GM18498 (cell line): ENCODE measurements around the gene SLC28A3.
"Not testable (repeated sequence)": the region's sequence is repeated elsewhere in the genome, so short reads cannot be mapped to it uniquely, and the experiment has no call there.

Experiments
- ATAC-seq: cut with Tn5 transposase; IDR thresholded peaks from one replicate; pipeline ENCODE4 v1.9.1; 2021; ENCODE audit warnings: mild to moderate bottlenecking, moderate library complexity; ENCODE audit not compliant: unreplicated experiment

Gene SLC28A3, protein sequence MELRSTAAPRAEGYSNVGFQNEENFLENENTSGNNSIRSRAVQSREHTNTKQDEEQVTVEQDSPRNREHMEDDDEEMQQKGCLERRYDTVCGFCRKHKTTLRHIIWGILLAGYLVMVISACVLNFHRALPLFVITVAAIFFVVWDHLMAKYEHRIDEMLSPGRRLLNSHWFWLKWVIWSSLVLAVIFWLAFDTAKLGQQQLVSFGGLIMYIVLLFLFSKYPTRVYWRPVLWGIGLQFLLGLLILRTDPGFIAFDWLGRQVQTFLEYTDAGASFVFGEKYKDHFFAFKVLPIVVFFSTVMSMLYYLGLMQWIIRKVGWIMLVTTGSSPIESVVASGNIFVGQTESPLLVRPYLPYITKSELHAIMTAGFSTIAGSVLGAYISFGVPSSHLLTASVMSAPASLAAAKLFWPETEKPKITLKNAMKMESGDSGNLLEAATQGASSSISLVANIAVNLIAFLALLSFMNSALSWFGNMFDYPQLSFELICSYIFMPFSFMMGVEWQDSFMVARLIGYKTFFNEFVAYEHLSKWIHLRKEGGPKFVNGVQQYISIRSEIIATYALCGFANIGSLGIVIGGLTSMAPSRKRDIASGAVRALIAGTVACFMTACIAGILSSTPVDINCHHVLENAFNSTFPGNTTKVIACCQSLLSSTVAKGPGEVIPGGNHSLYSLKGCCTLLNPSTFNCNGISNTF

DNA sequence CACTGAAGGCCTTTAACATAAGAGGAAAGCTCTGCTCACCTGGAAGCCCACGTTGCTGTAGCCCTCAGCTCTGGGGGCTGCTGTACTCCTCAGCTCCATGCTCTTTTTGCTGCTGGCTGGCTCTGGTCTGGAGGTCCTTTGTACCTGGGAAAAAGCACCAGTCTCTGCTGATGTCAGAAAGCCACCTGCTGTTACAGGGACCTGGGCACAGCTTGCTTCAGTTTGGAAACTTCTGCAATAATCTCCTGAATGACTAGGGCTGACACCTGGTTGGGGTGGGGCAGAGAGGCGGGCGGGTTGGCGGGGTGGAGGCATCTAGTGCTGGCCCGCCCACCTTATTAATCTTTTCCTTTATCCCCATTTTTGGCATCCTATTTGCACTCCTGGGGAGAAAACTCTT, at the start of gene SLC28A3:
Gene SLC28A3, minus strand, starts transcription at position 224 of the 400 bp plus-strand sequence. Its CDS starts 125 bp downstream, at position 99.
- no peak for ATAC-seq

DNA sequence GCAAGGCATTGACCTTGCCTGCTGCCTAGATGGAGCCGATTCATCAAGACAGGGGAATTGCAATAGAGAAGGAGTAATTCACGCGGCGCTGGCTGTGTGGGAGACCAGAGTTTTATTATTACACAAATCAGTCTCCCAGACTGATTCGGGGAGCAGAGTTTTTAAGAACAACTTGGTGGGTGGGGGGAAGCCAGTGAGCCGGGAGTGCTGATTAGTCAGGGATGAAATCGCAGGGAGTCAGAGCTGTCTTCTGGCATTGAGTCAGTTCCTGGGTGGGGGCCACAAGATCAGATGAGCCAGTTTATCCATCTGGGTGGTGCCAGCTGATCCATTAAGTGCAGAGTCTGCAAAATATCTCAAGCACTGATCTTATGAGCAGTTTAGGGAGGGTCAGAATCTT, 49.7 kb upstream of the SLC28A3 start:
- ATAC-seq: not testable (repeated sequence)

DNA sequence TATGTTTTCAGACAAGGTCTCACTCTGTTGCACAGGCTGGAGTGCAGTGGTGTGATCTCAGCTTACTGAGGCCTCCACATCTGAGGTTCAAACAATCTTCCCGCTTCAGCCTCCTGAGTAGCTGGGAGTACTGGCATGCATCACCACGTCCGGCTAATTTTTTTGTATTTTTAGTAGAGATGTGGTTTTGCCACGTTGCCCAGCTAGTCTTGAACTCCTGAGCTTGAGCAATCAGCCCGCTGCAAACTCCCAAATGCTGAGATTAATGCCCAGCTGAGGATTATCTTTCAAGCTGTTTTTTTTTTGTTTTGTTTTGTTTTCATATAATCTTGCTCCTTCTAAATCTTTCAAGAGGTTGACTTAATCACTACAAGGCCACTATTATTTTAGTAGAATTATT, 47.3 kb upstream of the SLC28A3 start:
- no peak for ATAC-seq

DNA sequence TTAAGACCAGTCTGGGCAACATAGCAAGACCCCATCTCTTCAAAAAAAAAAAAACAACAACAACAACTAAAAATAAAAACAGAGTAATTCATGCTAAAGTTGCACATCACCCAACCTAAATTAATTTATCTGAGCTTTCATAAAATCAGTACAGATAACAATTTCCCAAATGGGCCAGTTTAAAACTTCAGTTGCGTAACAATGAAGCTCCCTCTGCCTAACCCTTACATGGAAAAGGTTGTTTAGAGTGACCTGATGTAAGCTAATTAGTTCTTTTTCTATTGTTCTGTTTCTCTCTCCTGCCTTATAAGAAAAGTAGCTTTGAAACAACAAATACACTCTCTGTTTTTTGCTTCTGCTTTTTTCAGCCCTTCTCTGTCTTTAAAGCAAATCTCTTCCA, 46.2 kb upstream of the SLC28A3 start:
- ATAC-seq: no peak

DNA sequence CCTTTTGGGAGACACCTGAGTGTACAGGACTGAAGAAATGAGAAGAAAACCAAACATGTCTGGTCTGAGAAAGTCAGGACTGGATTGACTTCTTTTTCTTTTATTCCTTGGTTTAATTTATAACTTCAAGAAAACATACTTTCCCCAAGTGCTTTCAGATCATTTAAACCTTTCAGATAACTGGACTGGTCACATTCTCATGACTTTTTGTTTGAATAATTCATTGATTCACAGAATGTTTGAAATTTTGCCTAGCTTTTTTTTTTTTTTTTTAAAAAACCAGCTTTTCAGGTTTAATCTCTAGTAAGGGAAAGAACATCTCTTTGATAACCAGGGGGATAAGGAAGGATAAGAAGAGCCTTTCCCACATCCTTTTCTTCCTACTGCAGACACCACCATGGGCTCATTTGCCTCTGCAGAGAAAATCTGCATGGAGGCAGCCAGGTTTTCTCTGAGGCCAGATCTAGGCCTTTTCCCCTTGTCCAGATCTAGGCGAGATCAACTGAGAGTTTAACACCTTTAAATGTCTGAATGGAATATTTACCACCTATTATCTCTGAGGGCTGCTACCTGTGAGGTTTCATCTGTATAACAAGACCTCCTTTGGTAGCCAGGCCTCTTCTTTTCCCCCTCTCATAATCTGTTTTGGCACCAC, 45.0 kb upstream of the SLC28A3 start:
- ATAC-seq: no peak

DNA sequence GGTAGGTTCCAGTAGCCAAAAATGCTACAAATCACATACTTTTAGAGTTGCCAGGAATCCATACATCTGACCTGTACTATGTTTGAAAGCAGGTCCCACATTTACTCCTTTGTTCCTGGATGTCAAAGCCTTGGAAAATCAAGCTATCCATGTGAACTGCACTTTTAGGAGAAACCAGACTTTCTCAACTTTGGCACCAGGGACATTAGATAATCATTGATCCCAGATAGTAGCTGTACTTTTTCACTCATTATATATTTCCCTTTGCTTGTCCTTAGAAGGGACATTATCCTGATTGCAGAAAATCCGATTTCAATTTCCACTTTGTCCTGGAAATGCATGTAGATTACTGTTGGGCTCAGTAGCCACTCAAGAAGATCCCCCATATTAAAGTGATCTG, 44.1 kb upstream of the SLC28A3 start:
- no peak for ATAC-seq

DNA sequence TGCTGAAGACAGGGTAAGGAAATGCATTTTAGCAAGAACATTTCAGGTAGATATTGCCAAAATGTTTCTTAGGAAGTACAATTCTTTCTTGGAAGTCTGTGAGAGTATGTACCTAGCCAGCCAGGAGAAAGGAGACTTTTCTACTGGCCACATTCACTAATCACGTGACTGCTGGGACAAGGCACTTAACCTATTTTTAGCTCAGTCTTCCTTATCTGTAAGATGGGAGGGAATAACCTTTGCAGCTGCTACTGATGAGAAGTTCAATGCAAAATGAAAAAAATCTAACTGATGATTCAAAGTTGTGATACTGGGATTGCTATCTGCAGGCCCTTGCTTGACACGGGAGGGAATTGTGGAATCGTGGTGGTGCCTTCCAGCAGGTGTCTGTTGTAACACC, 42.6 kb upstream of the SLC28A3 start:
- ATAC-seq: no peak

DNA sequence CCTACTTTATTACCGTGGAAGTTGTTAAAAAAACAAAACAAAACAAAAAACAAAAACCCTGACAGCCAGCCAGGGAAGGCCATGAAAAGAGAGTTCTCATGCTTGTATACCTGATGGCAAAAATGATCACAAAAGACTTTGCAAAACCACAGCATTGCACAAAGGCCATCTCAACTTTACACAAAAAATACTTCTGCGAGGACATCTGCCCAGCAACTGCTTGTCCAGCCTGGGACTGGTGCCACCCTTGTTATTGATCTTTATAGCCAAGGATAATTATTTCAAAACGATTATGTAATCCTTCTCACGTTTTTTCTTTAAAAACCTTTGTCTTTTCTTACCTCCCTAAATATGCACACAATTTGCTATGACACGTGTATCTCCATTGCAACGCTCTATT, 42.2 kb upstream of the SLC28A3 start:
- no peak for ATAC-seq

DNA sequence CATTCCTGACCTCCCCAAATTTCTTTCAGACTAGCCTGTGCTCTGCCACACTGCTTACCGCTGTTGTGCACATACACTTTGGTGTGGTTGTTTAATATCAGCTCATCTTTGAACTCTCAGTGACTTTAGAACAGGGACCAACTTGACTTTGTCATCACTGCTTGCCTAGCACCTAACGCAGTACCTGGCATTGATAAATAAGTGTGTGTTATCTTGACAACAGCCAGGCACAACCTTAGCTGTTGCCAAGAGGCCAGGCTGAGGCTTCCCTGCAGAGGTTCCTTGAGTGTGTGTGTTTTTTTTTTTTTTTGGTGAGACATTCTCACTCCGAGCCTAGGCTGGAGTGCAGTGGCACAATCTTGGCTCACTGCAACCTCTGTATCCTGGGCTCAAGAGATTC, 41.0 kb upstream of the SLC28A3 start:
- no peak for ATAC-seq

DNA sequence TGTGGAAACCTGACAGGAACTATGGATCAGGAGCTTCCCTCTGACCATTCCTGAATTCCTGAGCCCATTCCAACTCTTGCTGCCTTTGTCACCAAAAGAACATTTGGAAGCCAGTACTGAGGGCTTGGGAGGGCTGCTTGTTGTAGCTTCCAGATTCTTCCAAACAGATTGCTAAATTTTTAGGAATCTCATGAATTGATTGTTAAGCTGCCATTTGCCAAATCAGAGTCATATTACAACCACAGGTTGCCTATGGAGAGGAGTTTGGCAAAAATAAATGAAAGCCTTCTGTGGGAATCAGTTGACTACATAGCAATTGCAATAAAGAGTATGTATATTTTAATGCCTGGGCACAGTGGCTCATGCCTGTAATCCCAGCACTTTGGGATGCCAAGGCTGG, 39.2 kb upstream of the SLC28A3 start:
- ATAC-seq: no peak

DNA sequence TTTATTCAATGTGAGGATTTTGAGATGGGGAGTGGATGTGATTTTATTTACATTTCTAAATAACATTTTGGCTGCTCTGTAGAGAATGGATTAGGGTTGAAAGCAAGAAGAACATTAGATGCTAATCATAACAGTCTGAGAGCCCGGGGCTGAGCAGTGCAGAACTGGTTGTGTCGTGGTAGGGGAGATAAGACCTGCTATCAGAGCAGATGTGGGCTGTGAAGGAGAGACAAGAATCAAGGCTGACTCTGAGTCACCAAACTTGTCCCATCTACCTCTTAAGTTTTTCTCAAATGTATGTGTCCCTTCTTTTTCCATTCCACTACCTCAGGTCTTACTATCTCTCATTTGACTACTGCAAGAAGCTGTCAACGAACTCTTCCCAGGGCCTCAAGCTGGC, 35.4 kb upstream of the SLC28A3 start:
- no peak for ATAC-seq

DNA sequence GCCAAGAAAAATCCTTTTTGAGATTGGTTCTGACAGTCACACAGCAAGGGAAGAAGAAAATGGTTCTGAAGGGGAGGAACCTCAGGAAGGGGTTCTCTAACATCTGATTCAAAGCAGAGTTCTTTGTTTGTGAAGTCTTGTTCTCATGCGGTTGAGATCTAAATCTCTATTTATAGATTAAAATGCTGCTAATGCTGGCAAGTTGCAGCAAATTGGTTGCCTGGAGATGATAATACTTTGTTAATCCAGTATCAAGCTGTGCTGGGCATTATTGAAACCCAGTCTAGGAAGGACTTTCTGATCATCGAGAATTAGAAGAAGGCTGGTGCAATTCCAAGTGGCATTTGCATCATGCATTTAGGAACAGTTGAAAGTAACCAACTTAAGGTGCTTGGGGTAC, 34.0 kb upstream of the SLC28A3 start:
- ATAC-seq: no peak

DNA sequence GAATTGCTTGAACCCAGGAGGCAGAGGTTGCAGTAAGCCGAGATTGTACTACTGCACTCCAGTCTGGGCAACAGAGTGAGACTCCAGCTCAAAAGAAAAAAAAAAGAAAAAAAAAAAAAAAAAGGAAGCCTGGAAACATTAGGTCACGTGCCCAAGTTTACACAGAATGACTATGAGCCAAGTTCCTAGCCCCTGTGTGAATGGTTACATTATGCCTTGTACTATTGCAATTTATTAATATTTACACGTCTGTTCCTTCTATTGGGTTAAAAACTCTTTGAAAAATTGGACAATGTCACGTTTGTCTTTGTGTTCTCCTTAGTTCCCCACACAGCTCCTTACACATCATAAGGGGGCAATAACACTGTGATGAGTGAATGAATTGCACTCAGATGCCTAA, 33.5 kb upstream of the SLC28A3 start:
- no peak for ATAC-seq

DNA sequence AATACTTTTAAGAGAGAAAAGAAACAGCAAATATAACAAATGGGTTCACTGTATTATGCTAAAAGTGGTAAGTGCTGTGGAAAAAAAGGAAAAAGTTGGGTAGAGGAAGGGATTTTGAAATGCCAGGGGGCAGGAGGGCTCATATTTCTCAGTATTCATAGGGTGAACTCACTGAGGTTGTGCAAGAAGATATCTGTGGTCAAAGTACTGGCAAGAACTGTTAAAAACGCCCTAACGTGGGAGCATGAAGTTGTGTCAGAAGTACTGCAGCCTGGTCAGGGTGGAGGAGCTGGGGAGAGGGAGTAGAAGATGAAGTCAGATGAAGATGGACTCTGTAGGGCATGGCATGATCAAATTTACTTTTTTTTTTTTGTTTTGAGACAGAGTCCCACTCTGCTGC, 31.2 kb upstream of the SLC28A3 start:
- ATAC-seq: no peak

DNA sequence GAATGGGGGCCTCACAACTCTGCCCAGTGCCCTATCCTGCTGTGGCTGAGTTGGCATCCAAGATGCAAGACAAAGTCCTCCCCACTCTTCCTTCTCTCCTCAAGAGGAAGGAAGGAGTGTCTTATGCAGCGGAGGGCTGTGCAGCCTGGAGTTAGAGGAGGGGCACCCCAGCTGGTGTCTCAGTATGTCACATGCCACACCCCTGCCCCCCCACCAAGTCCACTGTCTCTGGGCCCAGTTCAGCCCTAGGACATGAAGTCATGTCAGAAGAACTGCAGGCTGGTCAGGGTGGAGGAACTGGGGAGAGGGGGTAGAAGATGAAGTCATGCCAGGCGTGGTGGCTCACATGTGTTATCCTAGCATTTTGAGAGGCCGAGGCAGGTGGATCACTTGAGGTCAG, 28.0 kb upstream of the SLC28A3 start:
- no peak for ATAC-seq

DNA sequence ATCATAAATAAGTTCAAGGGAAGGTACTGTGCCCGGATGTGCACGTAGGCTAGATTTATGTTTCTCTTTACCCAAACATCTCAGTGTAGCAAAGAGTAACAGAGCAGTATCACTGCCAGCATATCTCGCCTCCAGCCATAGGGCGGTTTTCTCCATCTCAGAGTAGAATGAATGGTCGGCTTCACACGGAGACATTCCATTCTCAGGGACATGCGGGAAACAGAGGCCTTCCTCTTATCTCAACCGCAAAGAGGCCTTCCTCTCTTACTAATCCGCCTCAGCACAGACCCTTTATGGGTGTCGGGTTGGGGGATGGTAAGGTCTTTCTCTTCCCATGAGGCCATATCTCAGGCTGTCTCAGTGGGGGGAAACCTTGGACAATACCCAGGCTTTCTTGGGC, 27.2 kb upstream of the SLC28A3 start:
- not testable (repeated sequence) for ATAC-seq

DNA sequence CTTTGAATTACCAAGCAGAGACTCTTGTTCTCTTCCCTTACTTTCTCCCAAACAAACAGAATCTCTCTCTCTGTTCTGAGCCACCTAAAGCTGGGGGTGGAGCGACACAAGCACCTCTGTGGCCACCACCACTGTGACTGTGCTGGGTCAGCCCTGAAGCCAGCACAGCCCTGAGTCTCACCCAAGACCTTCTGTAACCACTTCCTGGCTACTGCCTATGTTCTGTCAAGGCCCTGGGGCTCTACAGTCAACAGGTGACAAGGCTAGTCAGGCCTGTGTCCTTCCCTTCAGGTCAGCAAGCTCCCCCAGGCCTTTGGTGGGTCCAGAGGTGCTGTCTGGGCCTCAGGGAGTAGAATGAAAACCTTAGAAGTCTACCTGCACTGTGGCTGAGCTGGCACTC, 26.1 kb upstream of the SLC28A3 start:
- ATAC-seq: no peak

DNA sequence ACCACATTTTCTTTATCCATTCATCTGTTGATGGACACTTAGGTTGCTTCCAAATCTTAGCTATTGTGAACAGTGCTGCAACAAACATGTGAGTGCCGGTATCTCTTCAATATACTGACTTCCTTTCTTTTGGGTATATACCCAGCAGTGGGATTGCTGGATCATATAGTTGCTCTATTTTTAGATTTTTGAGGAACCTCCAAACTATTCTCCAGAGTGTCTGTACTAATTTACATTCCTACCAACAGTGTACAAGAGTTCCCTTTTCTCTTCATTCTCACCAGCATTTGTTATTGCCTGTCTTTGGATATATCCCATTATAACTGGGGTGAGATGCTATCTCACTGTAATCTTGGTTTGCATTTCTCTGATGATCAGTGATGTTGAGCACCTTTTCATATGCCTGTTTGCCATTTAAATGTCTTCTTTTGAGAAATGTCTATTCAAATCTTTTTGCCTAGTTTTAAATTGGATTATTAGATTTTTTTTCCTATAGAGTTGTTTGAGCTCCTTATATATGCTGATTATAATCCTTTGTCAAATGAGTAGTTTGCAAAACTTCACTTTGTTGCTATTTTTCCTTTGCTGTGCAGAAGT, 24.4 kb upstream of the SLC28A3 start:
- ATAC-seq: not testable (repeated sequence)

DNA sequence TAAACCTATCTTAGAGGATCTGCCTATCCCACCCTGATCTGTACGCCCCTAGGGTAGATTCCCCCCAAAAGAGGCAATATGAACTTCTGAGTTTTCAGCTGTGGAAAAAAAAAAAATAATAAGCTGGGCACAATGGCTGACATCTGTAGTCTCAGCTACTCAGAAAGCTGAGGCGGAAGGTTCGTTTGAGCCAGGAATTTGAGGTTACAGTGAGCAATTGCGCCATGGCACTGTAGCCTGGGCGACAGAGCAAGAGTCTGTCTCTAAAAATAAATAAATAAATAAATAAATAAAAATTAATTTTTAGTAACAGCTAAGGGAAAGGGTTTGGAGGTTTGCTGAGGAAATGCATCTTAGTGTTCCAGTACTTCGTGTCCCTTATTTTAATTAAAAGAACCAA, 21.1 kb upstream of the SLC28A3 start:
- no peak for ATAC-seq

DNA sequence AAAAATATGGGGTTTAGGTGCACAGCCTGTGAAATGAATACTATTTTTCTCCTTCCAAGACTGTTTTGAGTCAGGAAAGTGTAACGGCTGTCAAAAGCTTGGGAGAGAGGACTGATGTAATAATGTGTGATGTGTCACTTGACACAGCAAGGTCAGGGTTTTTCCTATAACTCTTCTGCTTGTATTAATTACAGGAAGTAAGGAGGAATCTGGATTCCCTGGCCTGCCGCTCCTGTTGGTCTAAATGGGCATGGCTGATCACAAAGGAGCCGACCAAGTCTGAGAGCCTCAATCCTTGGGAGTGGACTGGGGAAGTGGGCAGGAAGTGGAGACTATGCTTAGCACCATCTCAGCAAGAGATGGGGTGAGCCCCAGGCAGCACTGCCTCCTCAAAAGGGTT, 16.7 kb upstream of the SLC28A3 start:
- ATAC-seq: no peak

DNA sequence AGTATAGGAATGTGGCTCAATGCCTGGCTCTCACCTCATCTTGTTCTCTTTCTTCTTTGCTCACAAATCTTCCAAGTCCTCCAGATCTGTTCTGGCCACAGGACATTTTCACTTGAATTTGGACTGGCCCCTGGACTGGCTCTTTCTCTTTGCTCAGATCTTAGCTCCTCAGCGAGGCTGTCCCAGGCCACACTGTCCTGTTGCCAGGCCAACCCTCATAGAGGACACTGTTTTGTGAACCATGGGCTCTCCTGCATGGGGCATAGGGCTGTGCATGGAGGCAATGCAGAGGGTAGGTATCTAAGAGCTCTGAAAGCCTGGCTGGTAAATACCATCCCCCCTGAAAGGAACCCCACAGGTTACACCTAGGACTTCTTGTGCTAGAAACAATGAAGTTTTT, 13.5 kb upstream of the SLC28A3 start:
- ATAC-seq: no peak

DNA sequence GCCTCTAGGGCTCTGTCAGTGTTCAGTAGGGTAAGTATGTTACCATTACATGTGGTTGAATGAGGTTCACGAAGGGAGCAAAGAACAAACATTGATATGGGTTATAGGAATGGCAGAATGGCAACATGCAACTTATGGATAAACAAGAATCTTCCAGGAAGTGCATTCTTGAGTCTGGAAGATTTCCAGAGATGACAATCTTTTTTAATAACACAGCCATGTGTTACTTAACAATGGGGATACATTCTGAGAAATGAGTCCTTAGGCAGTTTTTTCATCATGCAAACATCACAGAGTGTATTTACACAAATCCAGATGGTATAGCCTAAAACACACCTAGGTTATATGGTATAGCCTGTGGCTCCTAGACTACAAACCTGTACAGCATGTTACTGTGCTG, 9.1 kb upstream of the SLC28A3 start:
- no peak for ATAC-seq
